ENCODE results near the gene DNAI2. TPM values are rescaled to one million over a fixed set of nuclear protein-coding genes. Genes with fewer than 3 reads are reported as not detected.

DNAI2 gene
- total RNA-seq, 1 donor from 2014 or later = 0.13 TPM

DNA sequence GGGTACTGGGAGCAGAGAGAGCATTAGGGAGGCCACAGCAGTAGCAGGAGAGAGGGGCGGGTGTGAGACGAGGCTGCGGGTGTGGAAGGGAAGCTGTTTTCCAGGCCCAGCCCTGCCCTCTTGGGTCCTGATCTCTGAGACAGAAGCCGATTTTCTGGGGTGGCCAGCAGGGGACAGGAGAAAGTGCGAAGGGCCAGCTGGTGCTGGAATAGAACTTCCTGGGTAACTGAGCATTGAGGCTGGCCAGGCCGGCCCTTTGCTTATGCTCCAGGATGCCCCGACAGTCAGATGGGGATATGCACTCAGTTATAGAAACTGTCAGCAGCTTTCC is 86.8 kb downstream of the DNAI2 start:
- DNase-seq (ENCODE audit: low read depth in 2 of 2) = no peak

DNA sequence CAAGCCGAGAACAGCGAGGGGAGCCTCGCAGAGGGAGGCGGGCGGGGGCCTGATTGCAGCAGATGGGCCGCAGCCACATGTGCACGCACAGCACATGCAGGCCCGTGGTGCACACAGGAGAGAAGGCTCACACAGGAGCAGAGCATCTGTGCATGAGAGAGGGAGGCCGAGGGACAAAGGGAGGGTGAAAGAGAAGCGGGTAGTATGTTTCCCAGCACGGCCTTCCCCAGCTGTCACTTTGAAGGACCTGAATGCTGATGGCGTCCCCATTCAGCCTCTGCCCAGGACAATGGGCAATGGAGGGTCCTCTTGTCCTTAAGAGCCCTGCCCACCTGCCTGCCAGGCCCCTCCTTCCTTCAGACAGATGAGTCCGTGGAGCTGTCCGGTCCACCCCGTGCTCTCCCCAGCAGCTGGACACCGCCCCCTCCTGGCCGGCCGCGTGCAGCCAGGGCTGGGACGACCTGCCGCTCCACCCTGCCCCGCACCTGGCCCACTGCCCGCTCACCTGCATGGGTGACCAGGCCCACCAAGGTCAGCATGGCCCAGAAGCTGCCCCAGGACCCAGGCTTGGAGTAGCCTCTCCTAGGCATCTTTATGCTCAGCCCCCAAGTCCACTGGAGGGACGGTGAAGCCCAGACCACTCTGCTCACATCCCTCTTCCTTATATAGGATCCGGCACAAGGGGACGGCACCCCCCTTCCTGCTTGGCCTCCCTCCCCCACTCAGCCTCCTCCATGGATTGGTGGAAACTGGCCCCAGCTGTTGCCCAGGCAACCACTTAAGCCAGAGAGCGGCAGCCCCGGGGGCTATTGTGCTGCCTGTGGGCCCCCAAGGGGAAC is 87.4 kb downstream of the DNAI2 start, which contains the start of gene BTBD17:
Gene BTBD17, minus strand, starts transcription at position 639 of the 839 bp plus-strand sequence. Its CDS starts 49 bp downstream, at position 590.
- DNase-seq (ENCODE audit: low read depth in 2 of 2) = peak in 1 of 2 donors; percentile 54

DNA sequence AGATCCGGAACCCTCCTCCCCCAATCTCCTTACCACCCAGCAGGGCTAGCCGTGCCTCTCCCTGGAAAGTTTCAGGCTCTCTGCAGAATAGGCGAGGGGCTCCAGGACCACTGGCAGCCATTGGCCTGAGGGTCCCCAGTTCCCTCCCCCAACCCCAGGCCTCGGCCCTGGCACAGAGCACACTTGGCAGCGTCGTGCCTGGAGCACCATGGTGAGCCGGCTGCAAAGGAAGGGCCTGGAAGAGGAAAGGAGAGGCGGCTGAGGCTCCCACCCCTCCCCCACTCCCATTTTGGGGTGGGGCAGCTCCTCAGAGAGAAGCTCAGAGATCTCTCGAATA is 88.0 kb downstream of the DNAI2 start:
- DNase-seq (ENCODE audit: low read depth in 2 of 2) = no peak

DNA sequence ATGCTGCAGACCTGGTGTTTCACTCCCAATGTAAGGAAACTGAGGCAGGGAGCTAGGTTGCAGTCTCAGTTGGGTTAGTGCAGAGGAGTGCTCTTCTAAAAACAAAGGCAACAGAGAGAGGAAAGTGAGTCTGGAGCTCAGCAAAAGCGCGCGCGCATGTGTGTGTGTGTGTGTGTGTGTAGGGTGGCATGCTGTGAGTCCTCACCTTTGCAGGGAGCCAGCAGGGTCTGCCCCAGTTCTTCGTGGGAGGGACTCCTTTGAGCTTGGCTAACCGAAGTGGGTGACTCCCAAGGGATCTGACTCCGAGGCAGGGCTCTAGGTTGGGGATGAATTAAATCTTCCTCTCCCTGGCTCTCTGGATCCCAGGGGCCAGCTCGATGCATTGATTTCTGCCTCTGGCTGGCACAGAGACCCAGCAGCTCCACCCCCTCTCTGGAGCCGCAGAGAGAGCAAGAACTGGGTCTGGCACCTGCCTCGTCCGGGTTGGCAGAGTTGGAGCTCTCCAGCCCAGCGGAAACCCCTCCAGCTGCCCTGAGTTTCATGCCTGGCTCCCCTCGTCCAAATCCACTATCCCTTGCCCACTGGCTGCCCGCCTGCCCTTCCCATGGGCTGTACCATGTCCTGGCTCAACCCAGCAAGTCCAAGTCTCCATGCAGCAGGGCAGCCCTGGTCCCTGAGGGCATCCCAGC is 88.9 kb downstream of the DNAI2 start:
- no peak for DNase-seq (ENCODE audit: low read depth in 2 of 2)

Other genes starting within 250 kb of the DNAI2 start
- 1,518 and 2,766 TPM in 2 replicates for gene RPL38, start 70.6 kb upstream of the DNAI2 start, total RNA-seq
- 0.51 and 0.90 TPM in 2 replicates for gene TTYH2, start 60.7 kb upstream of the DNAI2 start, total RNA-seq
- gene KIF19, start 52.0 kb downstream of the DNAI2 start, total RNA-seq = 1.5 and 1.8 TPM in 2 replicates
- gene BTBD17, start 87.6 kb downstream of the DNAI2 start, total RNA-seq = not detected in 2 replicates
- 0.13 TPM in 1 of 2 replicates, not detected in the other for gene GPR142, start 93.3 kb downstream of the DNAI2 start, total RNA-seq
- gene GPRC5C, start 157.9 kb downstream of the DNAI2 start, total RNA-seq = 2.3 and 10.0 TPM in 2 replicates
- not detected in 2 replicates for gene CD300A, start 192.4 kb downstream of the DNAI2 start, total RNA-seq